HEK293T (cell line): ENCODE data around the gene NCOA6.

Source experiments
- CTCF ChIA-PET: fragments of 350-600 bp; formaldehyde crosslinking; extraction: SDS; loops from one replicate; lab custom pipeline; 2021; ENCODE audit warnings: antibody characterized with exemption, inconsistent platforms; lab: Yijun Ruan, JAX
- POLR2A ChIA-PET: fragments of 350-600 bp; formaldehyde crosslinking; extraction: SDS; loops from one replicate; lab custom pipeline; 2020; ENCODE audit warnings: antibody characterized with exemption, inconsistent platforms; lab: Yijun Ruan, JAX
- DNase-seq: peaks from one replicate; pipeline ENCODE4 v3.0.0; 2012; ENCODE audit warnings: mixed read lengths; ENCODE audit errors: extremely low spot score
- ARNT ChIP-seq: fragments of 450-650 bp; IDR thresholded peaks from 2 replicates; pipeline ENCODE4 v1.6.1; 2017; ENCODE audit warnings: mild to moderate bottlenecking
- BHLHE40 ChIP-seq: fragments of 450-650 bp; IDR thresholded peaks from 2 replicates; pipeline ENCODE4 v1.6.1; 2016; ENCODE audit warnings: mild to moderate bottlenecking, moderate library complexity, borderline replicate concordance
- CTBP1 ChIP-seq: fragments of 450-650 bp; IDR thresholded peaks from 2 replicates; pipeline ENCODE4 v1.6.1; 2016; ENCODE audit warnings: borderline replicate concordance
- ELF4 ChIP-seq: fragments of 450-650 bp; IDR thresholded peaks from 2 replicates; pipeline ENCODE4 v1.6.1; 2017; ENCODE audit warnings: antibody characterized with exemption
- FOXA1 ChIP-seq: fragments of 450-650 bp; IDR thresholded peaks from 2 replicates; pipeline ENCODE4 v1.6.1; 2016; ENCODE audit warnings: mild to moderate bottlenecking
- FOXK2 ChIP-seq: fragments of 450-650 bp; IDR thresholded peaks from 2 replicates; pipeline ENCODE4 v1.6.1; 2016; ENCODE audit warnings: mild to moderate bottlenecking
- FOXM1 ChIP-seq: fragments of 450-650 bp; IDR thresholded peaks from 2 replicates; pipeline ENCODE4 v1.6.1; 2017; ENCODE audit warnings: mild to moderate bottlenecking, borderline replicate concordance
- HDGF ChIP-seq: fragments of 450-650 bp; IDR thresholded peaks from 2 replicates; pipeline ENCODE4 v1.6.1; 2017; ENCODE audit warnings: antibody characterized with exemption, borderline replicate concordance
- L3MBTL2 ChIP-seq: fragments of 450-650 bp; conservative IDR thresholded peaks from 2 replicates; pipeline ENCODE4 v1.6.1; 2016; ENCODE audit warnings: mild to moderate bottlenecking
- LEF1 ChIP-seq: fragments of 450-650 bp; IDR thresholded peaks from 2 replicates; pipeline ENCODE4 v1.6.1; 2017; ENCODE audit warnings: mild to moderate bottlenecking, borderline replicate concordance
- NFRKB ChIP-seq: fragments of 450-650 bp; IDR thresholded peaks from 2 replicates; pipeline ENCODE4 v1.6.1; 2016; ENCODE audit warnings: mild to moderate bottlenecking, moderate library complexity
- SP1 ChIP-seq: fragments of 450-650 bp; IDR thresholded peaks from 2 replicates; pipeline ENCODE4 v1.6.1; 2017
- SUZ12 ChIP-seq: fragments of 450-650 bp; IDR thresholded peaks from 2 replicates; pipeline ENCODE4 v1.6.1; 2016; ENCODE audit warnings: mild to moderate bottlenecking
- TARDBP ChIP-seq: fragments of 450-650 bp; IDR thresholded peaks from 2 replicates; pipeline ENCODE4 v1.6.1; 2016
- ZNF384 ChIP-seq: fragments of 450-650 bp; IDR thresholded peaks from 2 replicates; pipeline ENCODE4 v1.6.1; 2016
- TF ChIP-seq, protein P1 (sequence below): fragments of 450-650 bp; IDR thresholded peaks from 2 replicates; pipeline ENCODE4 v1.6.1; 2016

NCOA6 gene

DNA sequence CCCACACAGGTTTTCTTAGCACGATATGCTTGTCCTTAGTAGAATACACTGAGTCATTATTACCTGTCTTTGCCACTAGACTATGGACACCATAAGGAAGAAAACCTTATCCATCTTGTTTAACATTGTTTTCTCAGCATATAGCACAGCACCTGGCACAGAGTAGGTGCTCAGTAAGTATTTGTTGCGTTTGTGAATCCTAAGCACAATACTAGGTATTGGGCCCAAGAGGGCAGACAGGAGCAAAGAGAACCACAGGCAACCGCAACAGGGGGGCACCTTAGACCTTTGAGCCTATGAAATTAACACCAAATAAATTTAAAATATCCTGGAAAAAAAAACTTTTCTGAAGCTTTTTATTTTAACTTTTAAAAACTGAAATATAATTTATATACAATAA lies 3.7 kb upstream of the NCOA6 start:
- CTCF ChIA-PET = no interaction called here

DNA sequence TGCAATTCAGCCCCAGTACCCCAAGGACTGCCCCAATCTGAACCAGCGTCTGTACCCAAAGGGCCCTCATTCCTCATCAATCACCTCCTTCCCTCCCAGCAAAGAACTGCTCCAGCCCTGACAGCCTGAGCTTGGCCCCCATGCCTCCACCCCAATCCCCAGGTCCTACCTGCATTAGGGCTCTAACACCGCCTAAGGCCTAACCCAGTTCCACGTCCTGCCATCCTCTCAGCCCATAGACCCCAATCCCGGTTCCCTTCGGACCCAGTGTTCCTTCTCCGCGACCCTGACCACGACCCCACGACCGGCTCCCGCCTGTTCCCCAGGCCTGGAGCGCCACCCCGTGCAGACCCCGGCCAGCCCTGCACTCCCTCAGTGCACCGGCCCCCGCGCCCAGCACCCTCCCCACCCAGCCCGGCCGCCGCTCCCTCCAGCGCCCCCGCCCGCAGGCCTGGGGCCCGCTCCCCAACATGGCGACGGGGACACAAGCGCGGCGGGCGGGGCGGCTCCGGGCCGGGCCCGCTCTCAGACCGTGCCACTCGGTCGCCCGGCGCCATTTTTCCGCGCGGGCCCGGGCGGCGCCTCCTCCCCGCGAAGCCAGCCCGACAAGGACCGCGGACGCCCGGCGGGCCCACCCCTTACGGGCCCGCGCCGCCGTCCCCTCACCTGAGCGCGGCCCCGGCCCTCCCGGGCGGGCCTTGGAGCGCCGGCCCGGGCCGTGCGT lies 483 bp downstream of the NCOA6 start:
- CTCF ChIA-PET = interaction anchor here (0.5 to 1.3 kb wide), 4 partner anchors 21 to 513 kb away, joined by 3 read pairs; no protein-coding TSS in a partner anchor
- TF ChIP-seq FOXM1 (0 out of 2 replicates have a peak, but pooled peaks have one; percentile 14), ZNF384 (no peak), ARNT (peak; percentile 40; the same call in 1 of the 2 replicates), LEF1 (no peak), L3MBTL2 (no peak), NFRKB (no peak)
- POLR2A ChIA-PET = interaction anchor here (0.5 to 1.5 kb wide), 14 partner anchors 8 to 634 kb away, joined by 3 to 8 read pairs (median 3); partner anchors contain the start of gene ACSS2
- DNase-seq = peak; percentile 69

More for the DNA sequence above, 3.7 kb upstream of the NCOA6 start:
- DNase-seq = no peak
- POLR2A ChIA-PET = no interaction called here
- TF ChIP-seq NFRKB (no peak), FOXM1 (no peak), FOXA1 (no peak), LEF1 (no peak), FOXK2 (no peak), SP1 (no peak), BHLHE40 (no peak), TARDBP (no peak), ELF4 (no peak), L3MBTL2 (no peak), HDGF (no peak), ZNF384 (no peak)
- TF ChIP-seq, protein P1, sequence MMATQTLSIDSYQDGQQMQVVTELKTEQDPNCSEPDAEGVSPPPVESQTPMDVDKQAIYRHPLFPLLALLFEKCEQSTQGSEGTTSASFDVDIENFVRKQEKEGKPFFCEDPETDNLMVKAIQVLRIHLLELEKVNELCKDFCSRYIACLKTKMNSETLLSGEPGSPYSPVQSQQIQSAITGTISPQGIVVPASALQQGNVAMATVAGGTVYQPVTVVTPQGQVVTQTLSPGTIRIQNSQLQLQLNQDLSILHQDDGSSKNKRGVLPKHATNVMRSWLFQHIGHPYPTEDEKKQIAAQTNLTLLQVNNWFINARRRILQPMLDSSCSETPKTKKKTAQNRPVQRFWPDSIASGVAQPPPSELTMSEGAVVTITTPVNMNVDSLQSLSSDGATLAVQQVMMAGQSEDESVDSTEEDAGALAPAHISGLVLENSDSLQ = no peak

DNA sequence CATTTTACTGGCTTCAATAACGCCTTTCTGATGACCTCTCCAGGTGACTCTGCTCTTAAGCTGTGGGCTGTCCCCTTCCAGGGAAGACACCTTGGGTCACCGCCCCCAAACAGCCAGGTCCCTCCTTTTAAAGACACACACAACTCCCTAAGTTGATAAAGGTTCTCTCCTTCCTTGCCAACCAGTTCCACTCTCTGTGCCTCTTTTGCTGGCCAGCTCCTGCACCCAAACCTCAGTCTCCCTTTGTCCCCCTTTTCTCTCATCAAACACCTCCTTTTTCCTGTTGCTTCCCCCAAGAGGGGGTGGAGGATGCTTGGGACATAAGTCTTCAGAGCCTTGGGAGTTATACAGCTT lies 1.0 kb downstream of the NCOA6 start:
- CTCF ChIA-PET = interaction anchor here (0.6 to 1.1 kb wide), 2 partner anchors 55 to 217 kb away, joined by 3 read pairs; no protein-coding TSS in a partner anchor
- POLR2A ChIA-PET = interaction anchor here (0.6 to 1.5 kb wide), 5 partner anchors 8 to 569 kb away, joined by 3 to 4 read pairs (median 3); no protein-coding TSS in a partner anchor
- peak; percentile 60 for DNase-seq
- TF ChIP-seq L3MBTL2 (no peak), FOXM1 (no peak), SUZ12 (no peak), ARNT (no peak), FOXK2 (no peak), SP1 (no peak), FOXA1 (no peak), LEF1 (no peak)
- TF ChIP-seq, protein P1 = no peak

DNA sequence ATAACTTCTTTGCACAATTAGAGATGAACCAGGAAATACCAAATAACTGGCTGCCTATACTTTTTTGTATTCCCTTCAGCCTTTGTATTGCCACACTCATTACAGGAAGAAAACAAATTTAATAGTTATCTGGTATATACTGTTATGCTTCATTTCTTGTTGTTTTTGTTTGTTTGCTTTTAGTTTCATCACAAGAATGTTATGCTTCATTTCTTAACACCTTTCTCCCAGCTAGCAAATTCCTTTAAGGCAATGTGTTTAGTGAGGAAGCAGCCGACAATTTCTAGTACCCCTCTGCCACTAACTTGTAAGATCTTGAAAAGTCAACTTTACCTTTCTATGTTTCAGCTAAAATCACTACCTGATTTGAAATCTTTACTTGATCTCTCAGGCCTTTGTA lies 1.4 kb downstream of the NCOA6 start:
- no peak for DNase-seq
- POLR2A ChIA-PET = interaction anchor here (0.6 to 1.0 kb wide), 3 partner anchors 8 to 570 kb away, joined by 3 read pairs; no protein-coding TSS in a partner anchor
- CTCF ChIA-PET = interaction anchor here (1.1 to 1.2 kb wide), 2 partner anchors 25 to 54 kb away, joined by 3 read pairs; no protein-coding TSS in a partner anchor
- TF ChIP-seq BHLHE40 = no peak

DNA sequence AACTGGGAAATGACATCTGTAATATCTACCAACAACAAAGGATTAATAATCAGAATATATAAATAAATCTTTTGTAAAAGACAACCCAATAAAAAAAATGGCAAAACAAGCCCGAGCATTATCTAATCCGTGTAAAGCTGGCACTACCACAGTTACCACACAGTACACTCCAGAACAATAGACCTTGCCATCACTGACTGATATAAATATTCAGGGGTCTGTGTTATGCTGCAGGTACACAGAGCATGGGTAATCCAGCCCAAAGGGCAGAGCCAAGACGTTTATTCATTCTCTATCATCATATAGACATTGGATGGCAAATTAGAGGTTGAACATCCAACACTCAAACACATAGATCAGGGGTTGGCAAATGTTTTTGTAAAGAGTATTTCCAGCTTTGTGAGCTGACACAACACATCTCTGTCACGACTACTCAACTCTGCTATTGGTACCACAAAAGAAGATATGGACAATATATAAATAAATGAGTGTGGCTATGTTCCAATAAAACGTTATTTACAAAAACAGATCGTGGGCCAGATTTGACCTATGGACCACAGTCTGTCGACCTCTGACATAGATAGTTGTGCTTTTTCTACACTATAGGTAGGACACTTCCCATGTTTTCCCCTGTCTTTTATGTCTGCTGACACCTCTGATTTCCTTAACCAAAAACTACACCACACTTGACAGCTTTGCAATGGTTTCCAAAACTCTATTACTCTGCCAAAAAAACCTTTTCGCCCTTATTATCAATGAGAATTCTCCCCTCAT lies 4.5 kb downstream of the NCOA6 start:
- DNase-seq = no peak
- ChIA-PET POLR2A (no interaction called here), CTCF (no interaction called here)
- no peak for TF ChIP-seq HDGF
- TF ChIP-seq BHLHE40 = no peak
- TF ChIP-seq FOXK2 = no peak
- no peak for TF ChIP-seq SUZ12
- no peak for TF ChIP-seq CTBP1
- no peak for TF ChIP-seq SP1
- TF ChIP-seq FOXA1 = no peak
- no peak for TF ChIP-seq ELF4
- no peak for TF ChIP-seq ZNF384
- no peak for TF ChIP-seq FOXM1
- no peak for TF ChIP-seq NFRKB
- TF ChIP-seq TARDBP = no peak
- TF ChIP-seq ARNT = no peak
- TF ChIP-seq LEF1 = no peak
- TF ChIP-seq L3MBTL2 = no peak
- TF ChIP-seq, protein P1 = no peak

DNA sequence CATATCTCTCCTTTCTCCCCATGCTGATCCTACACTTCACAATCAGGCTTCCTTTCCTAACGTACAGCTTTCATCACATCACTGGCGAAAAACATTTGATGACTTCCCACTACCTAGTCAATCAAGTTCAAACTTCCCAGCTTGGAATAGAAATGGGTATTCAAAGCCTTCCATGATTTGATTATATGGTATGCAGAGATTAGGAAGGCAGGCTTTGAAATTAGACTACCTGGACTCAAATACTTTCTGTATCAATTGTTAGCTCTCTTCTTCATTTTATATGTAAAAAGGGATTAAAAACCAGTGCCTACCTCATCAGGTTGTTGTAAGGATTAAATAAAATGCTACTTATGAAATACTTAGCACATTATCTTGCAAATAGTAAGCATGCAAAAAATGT lies 7.7 kb downstream of the NCOA6 start:
- ChIA-PET POLR2A (interaction anchor here (1.8 kb wide), 1 partner anchor 8 kb away, joined by 5 read pairs; the partner anchor contains the start of gene NCOA6), CTCF (interaction anchor here (0.6 to 1.2 kb wide), 4 partner anchors 15 to 1555 kb away, joined by 3 to 5 read pairs (median 3); no protein-coding TSS in a partner anchor)
- no peak for DNase-seq
- no peak for TF ChIP-seq HDGF
- no peak for TF ChIP-seq ZNF384
- no peak for TF ChIP-seq CTBP1
- no peak for TF ChIP-seq L3MBTL2
- TF ChIP-seq TARDBP = no peak
- TF ChIP-seq NFRKB = no peak
